Measurements from ENCODE around the gene LIX1L.
"Not testable (repeated sequence)": the region's sequence is repeated elsewhere in the genome, so short reads cannot be mapped to it uniquely, and the experiment has no call there.

LIX1L gene

DNA sequence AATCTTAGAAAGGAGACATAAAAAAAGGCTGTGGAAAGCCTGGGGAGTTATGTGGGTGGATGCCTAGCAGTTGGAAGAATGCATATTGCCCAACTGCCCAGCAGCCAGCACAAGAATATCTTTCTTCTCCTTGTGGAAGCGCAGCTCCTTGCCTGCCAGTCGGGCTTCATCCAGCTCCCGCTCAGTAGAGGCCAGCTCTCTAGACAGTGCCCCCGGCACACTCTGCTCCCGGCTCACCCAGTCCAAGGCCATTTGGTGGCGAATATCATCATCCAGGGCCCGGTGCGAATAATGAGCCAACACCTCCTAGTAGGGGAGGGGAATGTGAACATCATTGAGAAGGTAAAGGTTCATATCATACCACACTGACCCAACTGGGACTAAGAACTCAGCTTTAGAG is 21.6 kb downstream of the LIX1L start:
- DNase-seq (ENCODE audit: low read depth in 3 of 3, low spot score in 1 of 3), result no peak

GRCh38 chr1:145935708-145936107 is 22.1 kb downstream of the LIX1L start:
- no peak for DNase-seq (ENCODE audit: low read depth in 3 of 3, low spot score in 1 of 3)

- not testable (repeated sequence) for DNase-seq (ENCODE audit: low read depth in 3 of 3, low spot score in 1 of 3)
Observed at GRCh38 chr1:145932522-145933009, 25.3 kb downstream of the LIX1L start.

DNA sequence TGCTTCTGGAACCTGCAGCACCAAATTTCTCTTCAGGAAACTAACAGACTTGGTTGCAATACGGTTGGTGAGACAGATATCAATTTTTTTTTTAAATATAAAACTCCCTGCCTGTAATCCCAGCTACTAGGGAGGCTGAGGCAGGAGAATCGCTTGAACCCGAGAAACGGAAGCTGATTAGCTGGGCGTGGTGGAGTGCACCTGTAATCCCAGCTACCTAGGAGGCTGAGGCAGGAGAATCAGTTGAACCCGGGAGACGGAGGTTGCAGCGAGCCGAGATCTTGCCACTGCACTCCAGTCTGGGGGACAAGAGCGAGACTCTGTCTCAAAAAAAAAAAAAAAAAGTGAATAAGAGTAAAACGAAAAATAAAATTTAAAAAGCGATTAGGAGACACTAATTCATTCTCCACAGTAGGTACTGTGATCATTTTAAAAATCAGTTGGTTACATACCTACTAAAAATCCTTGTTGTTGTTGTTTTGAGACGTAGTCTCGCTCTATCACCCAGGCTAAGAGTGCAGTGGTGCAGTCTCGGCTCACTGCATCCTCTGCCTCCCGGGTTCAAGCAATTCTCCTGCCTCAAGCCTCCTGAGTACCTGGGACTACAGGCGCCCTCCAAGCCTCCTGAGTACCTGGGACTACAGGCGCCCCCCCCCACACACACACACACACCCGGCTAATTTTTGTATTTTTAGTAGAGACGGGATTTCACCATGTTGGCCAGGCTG is 29.7 kb downstream of the LIX1L start:
- no peak for DNase-seq (ENCODE audit: low read depth in 3 of 3, low spot score in 1 of 3)

GRCh38 chr1:145927063-145927886 is 30.5 kb downstream of the LIX1L start, which contains the start of gene RBM8A:
TSS of gene RBM8A (minus strand) at chr1:145927484. CDS start at chr1:145927426, 58 bp downstream.
- DNase-seq (ENCODE audit: low read depth in 3 of 3, low spot score in 1 of 3), result peak; percentile 72 to 85 (median 85)

DNA sequence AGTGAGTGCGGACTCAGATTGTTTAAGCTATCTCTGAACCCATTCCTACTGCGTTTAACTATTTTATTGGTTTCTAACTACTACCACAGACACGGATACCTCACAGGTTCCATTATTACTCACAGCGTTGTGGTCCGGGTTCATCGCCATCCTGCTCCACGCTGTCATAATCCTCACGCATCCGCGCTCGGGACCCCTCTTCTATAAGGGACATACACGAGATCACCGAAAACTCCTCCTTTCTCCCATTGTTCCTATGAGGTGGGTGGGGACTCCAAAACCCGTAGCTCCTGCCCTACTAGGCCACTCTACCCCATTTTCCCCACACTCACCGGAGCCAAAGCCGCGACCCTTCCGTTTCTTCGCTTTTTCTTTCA is 31.1 kb downstream of the LIX1L start:
- DNase-seq (ENCODE audit: low read depth in 3 of 3, low spot score in 1 of 3), result peak in 1 of 3 donors; percentile 26

DNA sequence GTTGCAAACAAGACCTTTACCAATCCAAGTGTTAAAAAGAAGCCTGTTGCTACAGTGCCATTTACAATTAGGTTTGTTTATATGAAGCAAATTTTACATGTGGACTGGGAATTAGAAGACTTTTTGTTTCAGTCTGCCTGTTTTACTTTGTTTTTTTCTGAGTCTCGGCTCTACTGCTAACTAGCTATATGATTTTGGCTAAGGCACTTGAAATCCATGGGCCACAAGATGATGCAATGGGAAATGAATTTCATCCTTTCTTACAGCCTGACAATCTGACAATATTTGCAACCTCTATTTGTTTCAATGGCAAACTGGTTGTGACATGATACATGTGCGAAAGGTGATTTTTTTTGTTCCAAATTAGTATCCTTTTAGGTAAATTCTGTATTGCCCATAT is 35.6 kb downstream of the LIX1L start:
- DNase-seq (ENCODE audit: low read depth in 3 of 3, low spot score in 1 of 3), result no peak

- not testable (repeated sequence) for DNase-seq (ENCODE audit: low read depth in 3 of 3, low spot score in 1 of 3)
Observed at GRCh38 chr1:145920297-145920696, 37.5 kb downstream of the LIX1L start.

DNA sequence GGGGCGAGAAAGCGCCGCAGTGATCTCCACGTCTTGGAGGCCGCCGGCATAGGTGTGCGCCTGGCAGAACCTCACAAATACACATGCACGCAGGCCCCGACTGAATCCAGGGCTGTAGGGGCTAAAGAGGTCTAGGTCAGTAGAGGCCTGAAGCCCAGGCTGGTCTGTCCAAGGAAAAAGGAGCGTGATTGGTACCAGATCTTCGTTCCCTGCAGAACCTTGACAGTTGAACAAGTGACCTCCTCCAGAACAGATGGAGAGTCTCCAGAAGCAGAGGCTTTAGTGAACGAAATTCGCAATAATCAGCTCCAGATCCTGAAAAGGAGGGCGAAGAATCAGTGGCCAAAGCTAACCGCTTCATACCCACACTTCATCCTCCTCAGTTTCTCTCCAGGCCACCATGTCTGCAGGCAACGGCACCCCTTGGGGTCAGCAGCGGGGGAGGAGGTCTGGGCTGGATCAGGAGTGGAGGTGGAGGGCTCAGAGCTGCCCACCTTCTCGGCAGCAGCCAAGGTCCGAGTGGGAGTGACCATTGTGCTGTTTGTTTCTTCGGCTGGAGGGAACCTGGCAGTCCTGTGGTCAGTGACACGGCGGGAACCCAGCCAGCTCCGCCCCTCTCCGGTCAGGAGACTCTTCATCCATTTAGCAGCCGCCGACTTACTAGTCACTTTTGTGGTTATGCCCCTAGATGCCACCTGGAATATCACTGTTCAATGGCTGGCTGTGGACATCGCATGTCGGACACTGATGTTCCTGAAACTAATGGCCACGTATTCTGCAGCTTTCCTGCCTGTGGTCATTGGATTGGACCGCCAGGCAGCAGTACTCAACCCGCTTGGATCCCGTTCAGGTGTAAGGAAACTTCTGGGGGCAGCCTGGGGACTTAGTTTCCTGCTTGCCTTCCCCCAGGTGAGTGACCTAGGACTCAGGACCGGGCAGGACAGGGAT is 38.6 kb downstream of the LIX1L start:
- no peak for DNase-seq (ENCODE audit: low read depth in 3 of 3, low spot score in 1 of 3)

DNA sequence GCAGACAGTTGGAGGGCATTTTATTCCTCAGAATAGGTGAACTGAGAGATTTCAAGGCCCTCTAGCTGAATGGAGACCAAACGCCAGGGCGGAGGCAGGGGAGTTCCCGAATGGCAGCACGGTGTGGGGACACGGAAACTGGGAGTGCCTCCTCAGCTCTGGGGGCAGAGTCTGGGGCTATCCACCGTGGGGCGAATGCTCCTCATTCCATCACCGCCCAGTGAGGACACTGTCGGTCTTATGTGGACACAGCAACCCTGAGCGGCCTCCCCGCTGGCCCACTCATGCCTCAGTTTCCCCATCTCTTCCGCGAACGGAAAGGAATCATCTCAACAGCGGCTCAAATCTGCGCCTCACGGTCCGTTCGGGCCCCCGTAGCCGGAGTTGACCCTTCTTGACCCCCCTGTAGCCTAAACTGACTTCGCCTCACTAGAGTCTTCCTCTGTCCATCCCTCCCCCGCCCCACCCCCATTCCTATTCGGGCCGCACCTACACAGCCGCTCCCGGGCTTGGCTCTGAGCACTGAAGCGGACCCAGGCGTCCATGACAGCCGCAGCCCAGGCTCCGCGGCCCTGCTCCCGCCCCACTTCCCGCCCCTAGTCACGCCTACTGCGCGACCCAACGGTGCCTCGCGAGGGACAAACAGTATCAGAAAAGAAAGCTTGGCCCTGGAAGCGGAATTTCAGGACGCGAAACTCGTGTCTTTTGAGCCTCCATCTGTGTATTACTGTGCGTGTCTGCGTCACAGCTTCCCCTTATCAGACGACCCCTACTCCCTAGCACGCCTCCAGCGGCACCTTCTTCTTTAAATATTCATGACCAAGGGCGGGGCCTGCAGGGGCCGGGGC is 39.4 kb downstream of the LIX1L start, which contains the start of gene PEX11B:
PEX11B (minus strand) TSS at position 574 of the 848 bp plus-strand sequence; CDS start at position 545, 29 bp downstream.
- peak; percentile 81 to 91 (median 83) for DNase-seq (ENCODE audit: low read depth in 3 of 3, low spot score in 1 of 3)

DNA sequence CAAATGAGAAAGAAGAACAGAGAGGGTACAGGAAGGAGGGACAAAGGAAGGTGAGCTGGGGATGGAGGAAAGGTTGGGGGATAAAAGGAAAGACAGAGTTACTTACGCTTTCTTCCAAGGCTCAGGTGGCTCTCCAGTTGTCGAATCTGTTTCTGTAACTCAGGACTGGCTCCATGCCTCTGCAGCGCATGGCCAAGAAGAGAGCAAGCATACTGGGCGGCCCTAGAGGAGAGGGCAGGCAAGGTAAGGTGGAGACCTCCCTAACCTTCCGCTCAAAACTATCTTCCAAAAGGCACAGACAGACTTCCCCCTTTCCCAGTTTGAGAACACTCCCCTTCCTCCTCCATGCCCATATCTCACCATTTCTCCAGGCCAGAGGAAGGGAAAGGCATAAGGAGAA is 40.2 kb downstream of the LIX1L start:
- no peak for DNase-seq (ENCODE audit: low read depth in 3 of 3, low spot score in 1 of 3)

DNA sequence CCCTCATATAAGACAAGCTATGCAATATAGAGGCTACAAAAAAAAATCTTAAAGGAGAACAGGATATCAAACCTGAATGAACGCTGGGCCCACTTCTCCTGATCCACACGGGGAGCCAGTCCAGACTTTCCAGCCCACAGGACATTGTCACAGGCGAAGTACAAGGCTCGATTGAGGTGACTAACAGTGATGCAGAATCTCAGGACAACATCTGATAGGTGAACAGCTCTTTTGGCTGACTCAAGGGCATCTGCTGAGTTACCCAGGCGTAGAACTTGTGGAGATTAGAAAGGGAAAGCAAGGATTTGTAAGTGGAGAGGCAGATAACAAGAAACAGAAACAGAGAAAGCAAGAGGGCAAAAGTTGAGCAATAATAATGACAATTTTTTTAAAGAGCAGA is 41.1 kb downstream of the LIX1L start:
- DNase-seq (ENCODE audit: low read depth in 3 of 3, low spot score in 1 of 3), result no peak

GRCh38 chr1:145912128-145912641 is 45.6 kb downstream of the LIX1L start:
- DNase-seq (ENCODE audit: low read depth in 3 of 3, low spot score in 1 of 3), result no peak

GRCh38 chr1:145908653-145909052 is 49.2 kb downstream of the LIX1L start:
- no peak for DNase-seq (ENCODE audit: low read depth in 3 of 3, low spot score in 1 of 3)

DNA sequence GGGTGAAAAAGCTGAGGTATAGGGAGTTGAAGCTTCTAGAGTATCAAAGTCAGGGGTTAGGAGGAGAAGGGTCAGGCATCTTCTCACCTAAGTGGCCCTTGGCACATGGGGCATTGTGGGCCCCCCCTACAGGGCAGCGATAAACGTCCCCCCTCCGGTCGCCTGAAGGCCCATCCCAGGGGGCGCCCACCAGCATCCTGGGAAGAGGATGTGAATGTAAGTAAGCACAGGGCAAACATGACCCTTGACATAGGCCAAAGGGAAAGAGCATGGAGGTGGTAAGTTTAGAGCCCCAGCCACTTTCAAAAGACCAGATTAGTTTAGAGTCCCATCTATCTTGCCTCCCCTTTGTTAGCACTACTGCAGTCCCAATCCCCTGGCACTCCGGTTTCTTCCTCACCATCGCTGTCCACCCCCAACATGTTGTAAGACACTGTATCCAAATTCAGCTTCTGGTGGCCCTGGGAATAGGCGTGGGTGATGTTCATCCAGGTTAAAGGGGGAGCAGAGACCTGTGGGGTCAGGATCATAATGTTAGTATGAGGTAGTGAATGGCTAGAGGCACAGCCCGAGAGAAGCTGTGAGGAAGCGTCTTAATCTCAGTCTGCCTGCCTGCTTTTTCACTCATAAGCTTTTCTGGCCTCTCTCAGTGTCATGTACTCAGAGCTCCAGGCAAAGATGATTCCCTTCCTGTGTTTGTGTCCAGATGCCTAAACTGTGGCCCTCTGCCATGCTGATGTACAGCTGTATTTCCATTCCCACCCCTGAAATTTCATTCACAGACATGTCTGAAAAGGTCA is 50.7 kb downstream of the LIX1L start:
- DNase-seq (ENCODE audit: low read depth in 3 of 3, low spot score in 1 of 3), result no peak

GRCh38 chr1:145901312-145902021 is 56.4 kb downstream of the LIX1L start:
- DNase-seq (ENCODE audit: low read depth in 3 of 3, low spot score in 1 of 3), result no peak

- no peak for DNase-seq (ENCODE audit: low read depth in 3 of 3, low spot score in 1 of 3)
Observed at GRCh38 chr1:145898756-145899155, 59.1 kb downstream of the LIX1L start.

DNA sequence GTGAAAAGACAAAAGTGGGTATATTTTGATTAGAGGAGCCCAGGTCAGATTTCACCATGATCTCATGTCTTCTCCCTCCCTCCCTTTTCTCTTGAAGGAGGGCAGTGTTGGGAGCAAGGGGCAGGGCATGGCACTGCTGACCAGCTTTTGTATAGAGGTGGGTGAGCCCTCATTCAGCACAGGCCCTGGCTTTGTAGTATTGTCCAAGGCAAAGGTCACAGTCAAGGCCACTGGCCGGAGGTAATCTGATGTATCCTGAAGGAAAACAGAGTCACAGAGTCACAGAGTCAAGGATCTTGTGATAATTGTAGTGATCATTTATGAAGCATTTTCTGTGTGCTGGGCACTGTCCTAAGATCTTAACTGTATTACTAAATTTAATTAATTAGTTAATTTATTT is 59.8 kb downstream of the LIX1L start:
- no peak for DNase-seq (ENCODE audit: low read depth in 3 of 3, low spot score in 1 of 3)

Data from stimulated activated CD4-positive, alpha-beta T cell treated with anti-CD3 and anti-CD28 coated beads, TNF-alpha, amount 100 ng/mL, for 1 hour (primary cell).